HG03439 (cell line): ENCODE data around the gene LRP8.
"Not testable (repeated sequence)": the region's sequence is repeated elsewhere in the genome, so short reads cannot be mapped to it uniquely, and the experiment has no call there.

Experiments
- ATAC-seq: cut with Tn5 transposase; IDR thresholded peaks from one replicate; pipeline ENCODE4 v1.9.1; 2021; ENCODE audit warnings: mild to moderate bottlenecking, moderate library complexity; ENCODE audit not compliant: unreplicated experiment

The LRP8 gene

GRCh38 chr1:53220171-53220961 lies 107.5 kb downstream of the LRP8 start, which contains the start of gene CZIB:
TSS of gene CZIB (minus strand) at chr1:53220634. CDS start at chr1:53220575, 59 bp downstream.
- peak; percentile 90 for ATAC-seq

- no peak for ATAC-seq
These were observed 108.2 kb downstream of the LRP8 start for GRCh38 chr1:53219711-53220110.

GRCh38 chr1:53218201-53218600 lies 109.7 kb downstream of the LRP8 start:
- no peak for ATAC-seq

- ATAC-seq, result no peak
These were observed 113.4 kb downstream of the LRP8 start for GRCh38 chr1:53214376-53214940.

GRCh38 chr1:53210954-53211353 lies 116.9 kb downstream of the LRP8 start:
- no peak for ATAC-seq

- no peak for ATAC-seq
These were observed 117.5 kb downstream of the LRP8 start for GRCh38 chr1:53210352-53210751.

- ATAC-seq, result no peak
These were observed 120.1 kb downstream of the LRP8 start for GRCh38 chr1:53207726-53208125.

- no peak for ATAC-seq
These were observed 121.0 kb downstream of the LRP8 start for GRCh38 chr1:53206735-53207379.

- ATAC-seq, result not testable (repeated sequence)
These were observed 121.7 kb downstream of the LRP8 start for GRCh38 chr1:53206083-53206685.

GRCh38 chr1:53205496-53205895 lies 122.4 kb downstream of the LRP8 start:
- ATAC-seq, result not testable (repeated sequence)

- no peak for ATAC-seq
These were observed 124.4 kb downstream of the LRP8 start for GRCh38 chr1:53203466-53203865.

- no peak for ATAC-seq
These were observed 129.6 kb downstream of the LRP8 start for GRCh38 chr1:53198241-53198651.

- ATAC-seq, result no peak
These were observed 130.3 kb downstream of the LRP8 start for GRCh38 chr1:53197291-53198200.

GRCh38 chr1:53196485-53197290 lies 131.2 kb downstream of the LRP8 start, which contains the start of gene CPT2:
TSS of gene CPT2 (plus strand) at chr1:53196824. CDS start at chr1:53196944, 120 bp downstream.
- peak; percentile 98 for ATAC-seq

GRCh38 chr1:53196017-53196484 lies 131.8 kb downstream of the LRP8 start:
- ATAC-seq, result no peak

- ATAC-seq, result no peak
These were observed 132.4 kb downstream of the LRP8 start for GRCh38 chr1:53195246-53196016.
